ENCODE results near the gene NCOR1. TPM values are rescaled to one million over a fixed set of nuclear protein-coding genes. Genes with fewer than 3 reads are reported as not detected.

Gene NCOR1
- total and polyA plus RNA-seq, 9 of the 15 experiments (the other 6 are each of a cell fraction or from before 2014, with no cell fraction given) = 20.2 to 66.5 (median 50.9) TPM

- TF ChIP-seq FIP1L1 (IDR thresholded peaks at IDR 0.05; ENCODE audit: low read depth, low read length, poor library complexity, severe bottlenecking) (peak; percentile 46), TRIM28 (IDR thresholded peaks at IDR 0.05) (0 out of 2 replicates have a peak, but pooled peaks have one; percentile 14), NRF1 (conservative IDR thresholded peaks at IDR 0.05 in 1 of 2, IDR thresholded peaks at IDR 0.05 in 1 of 2) (peak; percentile 30 to 45; a peak in 3 of 4 replicates), E2F3 (CRISPR knock-in tag; IDR thresholded peaks at IDR 0.05) (no peak; the same call in 1 of the 2 replicates), ZNF644 (tag; IDR thresholded peaks at IDR 0.05; ENCODE audit: low read depth) (no peak), NKRF (IDR thresholded peaks at IDR 0.05; ENCODE audit: borderline replicate concordance) (peak; percentile 37; the same call in 1 of the 2 replicates), PML (IDR thresholded peaks at IDR 0.05; ENCODE audit: low read length) (peak; percentile 29; the same call in 1 of the 2 replicates), MLLT1 (IDR thresholded peaks at IDR 0.05) (peak in 1 of 2 experiments; percentile 40; a peak in 1 of 4 replicates), HIVEP1 (CRISPR knock-in tag; IDR thresholded peaks at IDR 0.05) (no peak), GTF2B (IDR thresholded peaks at IDR 0.05; ENCODE audit: extremely low read depth, insufficient read length) (no peak), ID3 (CRISPR knock-in tag; IDR thresholded peaks at IDR 0.05) (no peak), ID3 (tag; IDR thresholded peaks at IDR 0.05) (no peak), NR3C1 (CRISPR knock-in tag; IDR thresholded peaks at IDR 0.05) (0 out of 2 replicates have a peak, but pooled peaks have one; percentile 21), POLR2B (IDR thresholded peaks at IDR 0.05; ENCODE audit: low read depth, partially characterized antibody) (peak; percentile 78), CTBP1 (IDR thresholded peaks at IDR 0.05; ENCODE audit: borderline replicate concordance) (peak; percentile 42; the same call in 1 of the 2 replicates), RBM17 (IDR thresholded peaks at IDR 0.05; ENCODE audit: borderline replicate concordance, low read depth, low read length) (no peak)
These were observed at the start of gene NCOR1 (continued) for GRCh38 chr17:16215273-16215964.
